Activated CD4-positive, alpha-beta T cell treated with anti-CD3 and anti-CD28 coated beads for 24 hours (primary cell): Measurements from ENCODE around the gene UGT1A7.

Source experiments
- DNase-seq, 2 donors: peaks; one replicate each; pipeline ENCODE4 v3.0.0-alpha.2; 2020; ENCODE audit warnings: low read depth in 2 of 2

UGT1A7 gene

GRCh38 chr2:233761040-233761769 lies 79.5 kb downstream of the UGT1A7 start:
- no peak for DNase-seq

GRCh38 chr2:233764264-233764663 lies 82.6 kb downstream of the UGT1A7 start:
- no peak for DNase-seq

GRCh38 chr2:233764761-233765160 lies 83.1 kb downstream of the UGT1A7 start:
- DNase-seq: no peak

- DNase-seq: no peak
Measured at GRCh38 chr2:233766416-233766815, 84.7 kb downstream of the UGT1A7 start.

- DNase-seq: no peak
Measured at GRCh38 chr2:233768076-233768475, 86.4 kb downstream of the UGT1A7 start.

- no peak for DNase-seq
Measured at GRCh38 chr2:233769260-233769659, 87.6 kb downstream of the UGT1A7 start.

- DNase-seq: no peak
Measured at GRCh38 chr2:233772153-233772552, 90.5 kb downstream of the UGT1A7 start.

- DNase-seq: no peak
Measured at GRCh38 chr2:233772583-233772982, 90.9 kb downstream of the UGT1A7 start.

GRCh38 chr2:233773854-233774253 lies 92.2 kb downstream of the UGT1A7 start:
- DNase-seq: no peak

- DNase-seq: no peak
Measured at GRCh38 chr2:233775414-233775813, 93.7 kb downstream of the UGT1A7 start.

GRCh38 chr2:233778030-233778429 lies 96.3 kb downstream of the UGT1A7 start, which contains the start of gene MROH2A:
MROH2A (plus strand) TSS chr2:233778330; CDS start chr2:233779359, 1,029 bp downstream.
- DNase-seq: no peak

GRCh38 chr2:233779722-233780121 lies 98.0 kb downstream of the UGT1A7 start:
- DNase-seq: no peak

GRCh38 chr2:233780771-233781170 lies 99.1 kb downstream of the UGT1A7 start:
- no peak for DNase-seq

- DNase-seq: no peak
Measured at GRCh38 chr2:233789554-233789953, 107.9 kb downstream of the UGT1A7 start.

- DNase-seq: no peak
Measured at GRCh38 chr2:233791151-233791882, 109.6 kb downstream of the UGT1A7 start.

- no peak for DNase-seq
Measured at GRCh38 chr2:233791883-233792329, 110.2 kb downstream of the UGT1A7 start.

- no peak for DNase-seq
Measured at GRCh38 chr2:233792720-233793119, 111.0 kb downstream of the UGT1A7 start.

- no peak for DNase-seq
Measured at GRCh38 chr2:233793465-233794127, 111.9 kb downstream of the UGT1A7 start.

GRCh38 chr2:233794128-233794658 lies 112.5 kb downstream of the UGT1A7 start:
- no peak for DNase-seq

GRCh38 chr2:233795735-233796171 lies 114.1 kb downstream of the UGT1A7 start:
- no peak for DNase-seq

- DNase-seq: no peak
Measured at GRCh38 chr2:233796254-233796653, 114.6 kb downstream of the UGT1A7 start.
